Lower leg skin (tissue), 4 donors: ENCODE measurements around the gene SNX24. TPM values are rescaled to one million over a fixed set of nuclear protein-coding genes. Genes with fewer than 3 reads are reported as not detected.

Experiments used
- DNase-seq, 2 donors: peaks; one replicate each; pipeline ENCODE4 v3.0.0-alpha.2; 2019; ENCODE audit warnings: low spot score in 2 of 2
- H3K4me3 ChIP-seq: fragments of 200-600 bp; sonication (generic); 2 replicates; pipeline ENCODE4 v1.5.1; 2017; ENCODE audit warnings: mild to moderate bottlenecking, low read depth; ENCODE audit not compliant: poor library complexity, severe bottlenecking
- POLR2A ChIP-seq, 2 donors: fragments of 450-650 bp; IDR thresholded peaks; one replicate each; pipeline ENCODE4 v1.6.1; 2016 to 2017; ENCODE audit warnings: antibody characterized with exemption in 2 of 2, mild to moderate bottlenecking in 1 of 2, moderate library complexity in 1 of 2
- WGBS, 2 donors: methylation state at CpG; one replicate each; pipeline ENCODE4 v1.1.5; 2018; 5-methylcytosine and 5-hydroxymethylcytosine counted together
- intact Hi-C: fragments of 100-400 bp; cut with DNase I; formaldehyde crosslinking; loops from one replicate; pipeline ENCODE4 v1.15.0; 2023; ENCODE audit warnings: low total_unique reads
- total RNA-seq, 4 donors: library from RNA; depleted of rRNA; stranded (reverse); fragments of >200 nt; gene quantifications; one replicate each; pipeline ENCODE4 v1.1.0, GENCODE V29; 2016
- TF ChIP-seq, protein P1 (sequence below), 3 donors: fragments of 450-650 bp; IDR thresholded peaks; one replicate each; pipeline ENCODE4 v1.5.1; 2016; ENCODE audit warnings: antibody characterized with exemption in 3 of 3, mild to moderate bottlenecking in 3 of 3, moderate library complexity in 2 of 3

SNX24 gene
- total RNA-seq, 4 donors from 2014 or later, result 20.1 to 28.1 (median 20.9) TPM

DNA sequence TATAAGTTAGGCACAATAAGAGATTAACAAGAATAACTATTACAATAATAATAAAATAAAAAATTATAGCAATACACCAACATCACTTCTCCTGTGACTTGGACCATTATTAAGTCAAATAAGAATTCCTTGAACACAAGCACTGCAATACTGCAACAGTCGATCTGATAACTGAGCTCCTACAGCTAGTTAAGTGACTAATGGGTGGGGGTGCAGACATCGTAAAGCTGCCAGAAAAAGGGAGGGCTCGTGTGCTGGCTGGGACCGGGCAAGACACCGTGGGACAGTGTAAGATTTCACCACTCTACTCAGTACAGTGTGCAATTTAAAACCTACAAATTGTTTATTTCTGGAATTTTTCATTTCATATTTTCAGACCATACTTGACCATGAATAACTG lies 78.8 kb downstream of the SNX24 start:
- no peak for DNase-seq
- no peak for TF ChIP-seq POLR2A (IDR thresholded peaks at IDR 0.05)
- TF ChIP-seq, protein P1, sequence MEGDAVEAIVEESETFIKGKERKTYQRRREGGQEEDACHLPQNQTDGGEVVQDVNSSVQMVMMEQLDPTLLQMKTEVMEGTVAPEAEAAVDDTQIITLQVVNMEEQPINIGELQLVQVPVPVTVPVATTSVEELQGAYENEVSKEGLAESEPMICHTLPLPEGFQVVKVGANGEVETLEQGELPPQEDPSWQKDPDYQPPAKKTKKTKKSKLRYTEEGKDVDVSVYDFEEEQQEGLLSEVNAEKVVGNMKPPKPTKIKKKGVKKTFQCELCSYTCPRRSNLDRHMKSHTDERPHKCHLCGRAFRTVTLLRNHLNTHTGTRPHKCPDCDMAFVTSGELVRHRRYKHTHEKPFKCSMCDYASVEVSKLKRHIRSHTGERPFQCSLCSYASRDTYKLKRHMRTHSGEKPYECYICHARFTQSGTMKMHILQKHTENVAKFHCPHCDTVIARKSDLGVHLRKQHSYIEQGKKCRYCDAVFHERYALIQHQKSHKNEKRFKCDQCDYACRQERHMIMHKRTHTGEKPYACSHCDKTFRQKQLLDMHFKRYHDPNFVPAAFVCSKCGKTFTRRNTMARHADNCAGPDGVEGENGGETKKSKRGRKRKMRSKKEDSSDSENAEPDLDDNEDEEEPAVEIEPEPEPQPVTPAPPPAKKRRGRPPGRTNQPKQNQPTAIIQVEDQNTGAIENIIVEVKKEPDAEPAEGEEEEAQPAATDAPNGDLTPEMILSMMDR (IDR thresholded peaks at IDR 0.05), result no peak
- no peak overlapping the region for H3K4me3 ChIP-seq
- 65 to 66% methylated on average over 5 of the region's 5 CpGs for WGBS, 2 donors
- intact Hi-C loops, result no loop called here

DNA sequence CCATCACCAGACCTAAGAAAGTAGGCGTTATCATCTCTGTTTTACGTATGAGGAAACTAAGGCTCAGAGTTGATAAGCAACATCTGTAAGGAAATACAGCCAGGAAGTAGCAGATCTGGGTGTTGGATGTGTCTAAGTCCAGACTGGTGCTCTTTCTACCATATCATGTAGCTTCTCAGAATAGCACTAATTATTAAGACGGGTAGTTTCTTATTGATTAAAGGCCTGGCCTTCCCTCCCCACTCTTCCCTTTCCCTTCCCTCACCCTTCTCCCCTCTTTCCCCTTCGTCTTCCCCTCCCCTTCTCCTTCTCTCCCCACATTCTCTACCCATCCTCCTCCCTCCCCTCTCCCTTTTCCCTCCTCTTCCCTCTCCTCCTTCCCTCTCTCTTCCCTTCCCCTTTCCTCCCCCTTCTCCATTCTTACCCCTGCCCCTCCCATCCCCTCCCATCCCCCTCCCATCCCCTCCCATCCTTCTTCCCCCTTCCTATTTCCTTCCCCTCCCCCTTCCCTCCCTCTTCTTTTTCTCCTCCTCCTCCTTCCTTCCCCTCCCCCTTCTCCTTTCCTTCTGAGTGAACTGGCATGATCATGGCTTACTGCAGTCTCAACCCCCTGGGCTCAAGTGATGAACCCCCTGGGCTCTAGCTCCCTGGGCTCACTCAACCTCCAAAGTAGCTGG lies 79.4 kb downstream of the SNX24 start:
- no peak for TF ChIP-seq POLR2A (IDR thresholded peaks at IDR 0.05)
- TF ChIP-seq, protein P1 (IDR thresholded peaks at IDR 0.05), result no peak
- no peak for DNase-seq
- no peak overlapping the region for H3K4me3 ChIP-seq
- intact Hi-C loops, result no loop called here
- WGBS, 2 donors, result 91 to 93% methylated on average over 4 of the region's 4 CpGs

- H3K4me3 ChIP-seq, result no peak overlapping the region
- TF ChIP-seq, protein P1 (IDR thresholded peaks at IDR 0.05), result no peak
- TF ChIP-seq POLR2A (IDR thresholded peaks at IDR 0.05), result no peak
- intact Hi-C loops, result no loop called here
- 96% methylated on average over 1 of the region's 1 CpG for WGBS, 2 donors
- no peak for DNase-seq
Observed at GRCh38 chr5:122929001-122929400, 83.6 kb downstream of the SNX24 start.

DNA sequence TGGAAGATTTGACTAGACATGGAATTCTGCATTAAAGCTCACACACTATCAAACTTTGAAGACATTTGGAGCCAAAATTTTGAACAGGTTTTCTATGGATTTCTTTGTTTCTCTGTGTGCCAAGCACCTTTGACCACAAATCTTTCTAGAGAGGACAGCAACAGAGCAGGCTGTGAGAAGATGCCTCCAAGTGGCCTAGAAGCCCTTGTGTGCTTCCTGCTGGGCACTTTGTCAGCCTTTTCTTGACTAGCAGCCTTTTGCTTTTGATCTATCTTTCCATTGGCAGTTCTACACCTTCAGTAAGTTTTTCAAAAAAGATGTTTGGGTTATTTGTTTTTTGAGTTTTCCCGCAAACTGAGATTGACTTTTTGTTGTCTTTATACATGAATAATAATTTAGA lies 84.6 kb downstream of the SNX24 start:
- TF ChIP-seq POLR2A (IDR thresholded peaks at IDR 0.05), result no peak
- TF ChIP-seq, protein P1 (IDR thresholded peaks at IDR 0.05), result no peak
- H3K4me3 ChIP-seq, result no peak overlapping the region
- intact Hi-C loops, result no loop called here
- DNase-seq, result no peak
- 95 to 97% methylated on average over 1 of the region's 1 CpG for WGBS, 2 donors

GRCh38 chr5:122933956-122934355 lies 88.5 kb downstream of the SNX24 start:
- TF ChIP-seq POLR2A (IDR thresholded peaks at IDR 0.05), result no peak
- TF ChIP-seq, protein P1 (IDR thresholded peaks at IDR 0.05), result no peak
- DNase-seq, result no peak
- intact Hi-C loops, result loop anchor here (2.0 kb wide), 1 partner anchor 69 kb away; no protein-coding TSS in a partner anchor
- no peak overlapping the region for H3K4me3 ChIP-seq
- 87 to 89% methylated on average over 7 of the region's 7 CpGs for WGBS, 2 donors

DNA sequence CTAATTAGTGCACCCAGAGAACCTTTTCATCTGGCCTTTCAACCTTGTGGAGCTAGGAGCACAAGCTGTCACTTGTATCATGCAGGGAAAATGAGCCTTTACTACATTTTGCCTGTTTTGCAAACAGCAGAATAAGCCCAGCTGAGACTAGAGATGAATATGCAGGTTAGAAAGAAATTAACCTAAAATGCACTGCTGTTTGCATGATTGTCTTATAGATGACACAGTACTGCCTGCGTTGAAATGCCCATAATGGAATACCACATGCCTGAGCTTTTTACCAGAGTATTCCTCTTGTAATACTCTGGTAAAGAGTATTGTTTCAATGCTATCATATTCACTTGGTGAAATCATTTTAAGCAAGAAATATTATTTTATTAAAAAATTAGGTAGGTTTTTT lies 90.7 kb downstream of the SNX24 start:
- WGBS, 2 donors, result 88 to 97% methylated on average over 1 of the region's 1 CpG
- H3K4me3 ChIP-seq, result no peak overlapping the region
- intact Hi-C loops, result no loop called here
- TF ChIP-seq POLR2A (IDR thresholded peaks at IDR 0.05), result no peak
- TF ChIP-seq, protein P1 (IDR thresholded peaks at IDR 0.05), result no peak
- no peak for DNase-seq
